Choroid plexus epithelial cell (primary cell): ENCODE data around the gene AHSG.
A peak's percentile ranks its signal among the peaks of the same experiment; 100 is the strongest.
"Not testable (repeated sequence)": the region's sequence is repeated elsewhere in the genome, so short reads cannot be mapped to it uniquely, and the experiment has no call there.

ENCODE experiments used
- DNase-seq: peaks from one replicate; pipeline ENCODE4 v3.0.0-alpha.2; 2010; ENCODE audit warnings: low read depth
- H3K4me3 ChIP-seq: 2 replicates; pipeline ENCODE4 v1.5.1; 2011; ENCODE audit warnings: low read depth, mild to moderate bottlenecking, control low read depth, low read length, moderate library complexity
- TF ChIP-seq, protein P1 (sequence below): conservative IDR thresholded peaks from 2 replicates; pipeline ENCODE4 v1.5.1; 2011; ENCODE audit warnings: low read depth, mild to moderate bottlenecking, control low read depth, inconsistent platforms, low read length, moderate library complexity

AHSG gene, protein sequence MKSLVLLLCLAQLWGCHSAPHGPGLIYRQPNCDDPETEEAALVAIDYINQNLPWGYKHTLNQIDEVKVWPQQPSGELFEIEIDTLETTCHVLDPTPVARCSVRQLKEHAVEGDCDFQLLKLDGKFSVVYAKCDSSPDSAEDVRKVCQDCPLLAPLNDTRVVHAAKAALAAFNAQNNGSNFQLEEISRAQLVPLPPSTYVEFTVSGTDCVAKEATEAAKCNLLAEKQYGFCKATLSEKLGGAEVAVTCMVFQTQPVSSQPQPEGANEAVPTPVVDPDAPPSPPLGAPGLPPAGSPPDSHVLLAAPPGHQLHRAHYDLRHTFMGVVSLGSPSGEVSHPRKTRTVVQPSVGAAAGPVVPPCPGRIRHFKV

DNA sequence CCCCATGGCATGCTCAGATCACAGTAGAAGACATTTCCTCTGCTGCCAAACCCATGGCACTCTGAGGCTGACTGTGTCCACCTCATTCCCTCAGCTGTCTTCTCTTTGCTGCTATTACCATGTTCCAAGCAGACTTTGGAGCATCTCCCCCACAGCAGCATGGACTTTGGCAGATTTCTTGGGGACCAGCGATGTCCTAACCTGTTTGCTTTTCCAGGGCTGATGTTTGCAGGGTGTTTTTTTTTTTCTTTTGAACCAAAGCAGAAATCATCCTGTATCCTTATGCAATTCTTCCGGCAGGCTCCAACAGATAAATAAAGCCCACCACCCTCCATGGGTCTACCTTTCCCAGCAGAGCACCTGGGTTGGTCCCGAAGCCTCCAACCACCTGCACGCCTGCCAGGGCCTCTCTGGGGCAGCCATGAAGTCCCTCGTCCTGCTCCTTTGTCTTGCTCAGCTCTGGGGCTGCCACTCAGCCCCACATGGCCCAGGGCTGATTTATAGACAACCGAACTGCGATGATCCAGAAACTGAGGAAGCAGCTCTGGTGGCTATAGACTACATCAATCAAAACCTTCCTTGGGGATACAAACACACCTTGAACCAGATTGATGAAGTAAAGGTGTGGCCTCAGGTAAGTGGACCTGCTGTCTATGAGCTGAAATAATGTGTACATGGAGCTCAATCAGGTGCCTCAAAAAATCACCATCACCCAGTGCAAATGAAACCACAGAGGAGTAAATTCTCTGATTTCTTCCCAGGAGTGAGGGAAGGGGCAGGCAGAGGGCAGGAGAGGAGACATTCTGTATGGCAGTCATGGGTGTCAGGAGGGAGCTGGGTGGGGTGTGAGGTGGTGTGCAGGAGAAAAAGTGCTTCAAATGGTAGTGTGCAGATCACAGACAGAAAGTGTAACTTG is at the start of gene AHSG:
TSS of gene AHSG (plus strand) at position 340 of the 916 bp plus-strand sequence. CDS start at position 422, 82 bp downstream.
- H3K4me3 ChIP-seq = no peak within 1 kb of the TSS
- DNase-seq = no peak
- TF ChIP-seq, protein P1, sequence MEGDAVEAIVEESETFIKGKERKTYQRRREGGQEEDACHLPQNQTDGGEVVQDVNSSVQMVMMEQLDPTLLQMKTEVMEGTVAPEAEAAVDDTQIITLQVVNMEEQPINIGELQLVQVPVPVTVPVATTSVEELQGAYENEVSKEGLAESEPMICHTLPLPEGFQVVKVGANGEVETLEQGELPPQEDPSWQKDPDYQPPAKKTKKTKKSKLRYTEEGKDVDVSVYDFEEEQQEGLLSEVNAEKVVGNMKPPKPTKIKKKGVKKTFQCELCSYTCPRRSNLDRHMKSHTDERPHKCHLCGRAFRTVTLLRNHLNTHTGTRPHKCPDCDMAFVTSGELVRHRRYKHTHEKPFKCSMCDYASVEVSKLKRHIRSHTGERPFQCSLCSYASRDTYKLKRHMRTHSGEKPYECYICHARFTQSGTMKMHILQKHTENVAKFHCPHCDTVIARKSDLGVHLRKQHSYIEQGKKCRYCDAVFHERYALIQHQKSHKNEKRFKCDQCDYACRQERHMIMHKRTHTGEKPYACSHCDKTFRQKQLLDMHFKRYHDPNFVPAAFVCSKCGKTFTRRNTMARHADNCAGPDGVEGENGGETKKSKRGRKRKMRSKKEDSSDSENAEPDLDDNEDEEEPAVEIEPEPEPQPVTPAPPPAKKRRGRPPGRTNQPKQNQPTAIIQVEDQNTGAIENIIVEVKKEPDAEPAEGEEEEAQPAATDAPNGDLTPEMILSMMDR = no peak

DNA sequence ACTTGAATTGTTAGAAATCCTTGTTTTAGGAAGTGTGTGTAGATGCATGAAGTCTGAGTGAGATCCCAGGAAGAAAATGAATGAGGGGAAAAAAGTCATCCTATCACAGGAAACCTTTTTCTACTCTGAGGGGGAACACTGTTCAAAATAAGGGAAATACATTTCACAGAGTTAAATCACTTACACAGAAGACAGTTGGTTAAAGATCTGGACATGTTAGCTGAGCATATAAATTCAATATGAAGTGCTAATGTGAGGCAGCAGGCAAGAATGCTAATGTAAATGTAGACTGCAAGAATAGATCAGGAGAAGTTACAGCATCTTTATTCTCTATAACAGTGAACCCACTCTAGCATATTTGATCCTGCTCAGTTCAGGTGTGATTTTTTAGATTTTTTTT is 48.3 kb upstream of the AHSG start:
- H3K4me3 ChIP-seq = no peak overlapping the region
- DNase-seq = no peak
- TF ChIP-seq, protein P1 = no peak

DNA sequence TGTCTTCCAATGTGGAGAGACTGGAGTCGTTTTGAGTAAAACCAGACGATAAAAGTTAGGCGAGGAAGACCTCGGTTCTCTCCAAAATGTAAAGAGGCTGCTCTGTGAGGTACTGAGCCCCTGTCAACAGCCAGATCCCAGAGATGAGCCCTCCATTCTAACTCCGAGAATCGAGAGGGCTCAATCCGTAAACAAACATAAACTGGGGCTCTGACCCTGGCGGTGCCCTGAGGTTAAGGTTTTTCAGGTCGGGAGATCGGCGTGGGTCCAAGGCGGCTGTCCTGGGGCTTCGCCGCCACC is 46.1 kb upstream of the AHSG start:
- peak overlapping the region; percentile 91 for H3K4me3 ChIP-seq
- DNase-seq = peak; percentile 10
- TF ChIP-seq, protein P1 = no peak

DNA sequence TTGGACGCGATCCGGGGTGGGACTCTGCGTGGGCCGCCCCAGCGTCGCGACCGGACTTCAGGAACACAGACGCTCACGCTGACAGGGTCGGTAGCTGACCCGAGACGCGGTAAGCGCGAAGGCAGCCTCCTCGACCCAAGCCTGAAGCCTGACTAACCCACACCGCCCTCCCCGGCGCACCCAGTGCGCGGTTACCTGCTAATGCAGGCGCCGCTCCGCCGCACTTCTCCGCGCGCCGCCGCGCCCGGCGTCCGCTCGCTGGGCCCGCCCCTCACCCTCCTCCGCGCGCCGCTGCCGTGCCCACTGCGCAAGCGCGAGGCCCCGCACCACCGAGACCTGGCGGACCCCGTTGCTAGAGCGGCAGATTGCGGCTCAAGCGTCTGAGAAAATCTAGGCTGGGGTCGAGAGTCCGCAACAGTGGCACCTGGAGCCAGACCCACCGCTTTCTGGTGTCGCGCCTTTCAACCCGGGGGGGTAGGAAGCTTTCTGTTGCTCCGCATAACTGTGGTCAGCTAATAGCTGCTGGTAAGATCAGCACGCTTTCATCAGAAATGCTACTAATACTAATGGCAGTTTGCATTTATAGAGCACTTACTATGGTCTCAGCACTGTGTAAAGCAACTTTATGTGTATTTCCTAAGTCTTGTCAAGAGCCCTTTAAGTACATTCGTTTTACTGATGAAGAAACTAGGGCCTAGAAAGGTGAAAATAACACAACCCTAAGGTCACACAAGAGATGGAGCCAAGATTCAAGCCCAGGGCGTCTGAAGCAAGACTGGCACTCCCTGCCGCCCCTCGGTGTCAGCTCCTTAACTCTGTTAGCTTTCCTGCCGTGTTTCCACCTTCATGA is 45.6 kb upstream of the AHSG start, which contains the start of gene TBCCD1:
TSS of gene TBCCD1 (minus strand) at position 268 of the 850 bp plus-strand sequence. CDS start 3,010 bp downstream, outside the sequence.
- TF ChIP-seq, protein P1 = no peak
- peak within 1 kb of the TSS; percentile 91 for H3K4me3 ChIP-seq
- peak; percentile 90 for DNase-seq

DNA sequence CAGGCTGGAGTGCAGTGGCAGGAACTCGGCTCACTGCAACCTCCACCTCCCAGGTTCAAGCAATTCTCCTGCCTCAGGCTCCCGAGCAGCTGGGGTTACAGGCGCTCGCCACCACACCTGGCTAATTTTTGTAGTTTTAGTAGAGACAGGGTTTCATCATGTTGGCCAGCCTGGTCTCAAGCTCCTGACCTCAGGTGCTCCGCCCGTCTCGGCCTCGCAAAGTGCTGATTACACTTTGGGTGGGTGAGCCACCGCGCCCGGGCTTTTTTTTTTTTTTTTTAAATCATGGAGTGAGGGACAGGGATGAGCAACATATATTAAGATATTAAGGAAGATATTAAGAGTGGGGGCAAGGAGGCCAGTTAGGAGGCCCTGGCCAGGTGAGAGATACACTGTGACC is 43.5 kb upstream of the AHSG start:
- not testable (repeated sequence) for H3K4me3 ChIP-seq, DNase-seq

DNA sequence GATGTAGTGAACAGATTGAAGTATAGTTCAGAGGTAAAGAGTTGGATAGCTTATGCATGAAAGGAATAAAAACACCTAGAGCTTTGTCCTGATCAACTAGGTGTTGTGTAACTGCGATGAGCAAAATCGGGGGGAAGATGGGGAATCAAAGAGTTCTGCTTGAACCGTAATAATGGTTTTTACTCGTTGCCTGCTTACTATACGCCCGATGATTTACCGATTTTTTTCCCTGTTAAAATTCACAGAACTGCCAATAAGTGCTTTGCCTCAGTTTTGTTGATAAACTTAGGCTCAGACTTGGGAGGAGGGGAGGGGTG is 43.1 kb upstream of the AHSG start:
- no peak for DNase-seq
- peak overlapping the region; percentile 62 for H3K4me3 ChIP-seq
- TF ChIP-seq, protein P1 = no peak
